Measurements from ENCODE around the gene ZDHHC14. TPM values are rescaled to one million over a fixed set of nuclear protein-coding genes. Genes with fewer than 3 reads are reported as not detected.

Gene ZDHHC14
- polyA plus RNA-seq, 1 donor (not counting 4 experiments of a cell fraction or from before 2014, with no cell fraction given) = 6.4 TPM

- TF ChIP-seq CTCF (optimal IDR thresholded peaks at IDR 0.05 in 1 of 3, IDR thresholded peaks at IDR 0.05 in 1 of 3, conservative IDR thresholded peaks at IDR 0.05 in 1 of 3; ENCODE audit: extremely low read depth in 1 of 3, insufficient read depth in 2 of 3, low read length in 3 of 3) (no peak), EZH2 (IDR thresholded peaks at IDR 0.05; ENCODE audit: low read length) (no peak)
- Histone ChIP-seq H3K79me2 (ENCODE audit: control insufficient read depth, insufficient read depth, low read length) (no peaks in the 10 kb centered on the region), H4K20me1 (ENCODE audit: control insufficient read depth, extremely low read depth, insufficient read depth, low read length) (no peaks in the 10 kb centered on the region), H3K9me3 (ENCODE audit: control insufficient read depth, low read depth, low read length) (no peaks in the 10 kb centered on the region), H3K4me1 (ENCODE audit: control insufficient read depth, extremely low read depth, insufficient read depth, low read length) (peaks cover 7% of the 10 kb centered on the region), H3K4me2 (ENCODE audit: control insufficient read depth, extremely low read depth, insufficient read depth, low read depth, low read length) (no peak overlapping the region), H3K27ac (ENCODE audit: control insufficient read depth, insufficient read depth, low read length) (no peak overlapping the region), H3K9ac (ENCODE audit: control insufficient read depth, extremely low read depth, insufficient read depth, low read length) (no peak overlapping the region), H3K36me3 (ENCODE audit: control insufficient read depth in 2 of 2, extremely low read depth in 1 of 2, insufficient read depth in 2 of 2, low read length in 2 of 2) (no peaks in the 10 kb centered on the region), H3K9me1 (ENCODE audit: control insufficient read depth, extremely low read depth, insufficient read depth, low read length) (no peaks in the 10 kb centered on the region), H2AFZ (ENCODE audit: control insufficient read depth, low read length) (no peak overlapping the region), H3K27me3 (ENCODE audit: control insufficient read depth, extremely low read depth, insufficient read depth, low read length) (no peaks in the 10 kb centered on the region), H3K4me3 (ENCODE audit: control insufficient read depth in 2 of 3, extremely low read depth in 1 of 3, insufficient read depth in 2 of 3, low read depth in 1 of 3, low read length in 3 of 3) (no peak overlapping the region)
- DNase-seq (ENCODE audit: low read depth, low spot score) (no peak), FAIRE-seq (no peak)
- dilution Hi-C loops (cut with MboI; ENCODE audit: extremely low pct_ligation_motif_present, low sequenced_read_pairs) = no loop called here
Observed at GRCh38 chr6:157513004-157513603, 132.1 kb downstream of the ZDHHC14 start.

GRCh38 chr6:157513619-157514485, 132.9 kb downstream of the ZDHHC14 start:
- TF ChIP-seq EZH2 (IDR thresholded peaks at IDR 0.05; ENCODE audit: low read length) (no peak), CTCF (optimal IDR thresholded peaks at IDR 0.05 in 1 of 3, IDR thresholded peaks at IDR 0.05 in 1 of 3, conservative IDR thresholded peaks at IDR 0.05 in 1 of 3; ENCODE audit: extremely low read depth in 1 of 3, insufficient read depth in 2 of 3, low read length in 3 of 3) (no peak)
- no peaks in the 10 kb centered on the region for H3K79me2 ChIP-seq (ENCODE audit: control insufficient read depth, insufficient read depth, low read length)
- H4K20me1 ChIP-seq (ENCODE audit: control insufficient read depth, extremely low read depth, insufficient read depth, low read length) = no peaks in the 10 kb centered on the region
- no peak for DNase-seq (ENCODE audit: low read depth, low spot score)
- H3K4me2 ChIP-seq (ENCODE audit: control insufficient read depth, extremely low read depth, insufficient read depth, low read depth, low read length) = no peak overlapping the region
- H3K36me3 ChIP-seq (ENCODE audit: control insufficient read depth in 2 of 2, extremely low read depth in 1 of 2, insufficient read depth in 2 of 2, low read length in 2 of 2) = no peaks in the 10 kb centered on the region
- H3K9ac ChIP-seq (ENCODE audit: control insufficient read depth, extremely low read depth, insufficient read depth, low read length) = no peak overlapping the region
- peaks cover 14% of the 10 kb centered on the region for H3K4me1 ChIP-seq (ENCODE audit: control insufficient read depth, extremely low read depth, insufficient read depth, low read length)
- dilution Hi-C loops (cut with MboI; ENCODE audit: extremely low pct_ligation_motif_present, low sequenced_read_pairs) = no loop called here
- H3K4me3 ChIP-seq (ENCODE audit: control insufficient read depth in 2 of 3, extremely low read depth in 1 of 3, insufficient read depth in 2 of 3, low read depth in 1 of 3, low read length in 3 of 3) = no peak overlapping the region
- FAIRE-seq = no peak
- H3K9me3 ChIP-seq (ENCODE audit: control insufficient read depth, low read depth, low read length) = no peaks in the 10 kb centered on the region
- H3K27me3 ChIP-seq (ENCODE audit: control insufficient read depth, extremely low read depth, insufficient read depth, low read length) = no peaks in the 10 kb centered on the region
- H3K9me1 ChIP-seq (ENCODE audit: control insufficient read depth, extremely low read depth, insufficient read depth, low read length) = no peaks in the 10 kb centered on the region
- no peak overlapping the region for H2AFZ ChIP-seq (ENCODE audit: control insufficient read depth, low read length)
- no peak overlapping the region for H3K27ac ChIP-seq (ENCODE audit: control insufficient read depth, insufficient read depth, low read length)
